Mesothelial cell of epicardium (in vitro differentiated cells): ENCODE data around the gene LRPPRC. TPM values are rescaled to one million over a fixed set of nuclear protein-coding genes. Genes with fewer than 3 reads are reported as not detected.

Source experiments
- DNase-seq, 2 experiments: peaks; one replicate each; pipeline ENCODE4 v3.0.0; 2021; ENCODE audit warnings: low spot score in 2 of 2; ENCODE audit not compliant: unreplicated experiment in 2 of 2
- H3K27ac Mint-ChIP-seq: 2 replicates; pipeline ENCODE4 v1.8.0; 2021; ENCODE audit warnings: mixed read lengths
- H3K27me3 Mint-ChIP-seq: 2 replicates; pipeline ENCODE4 v1.8.0; 2021; ENCODE audit warnings: low read depth, mixed read lengths
- H3K36me3 Mint-ChIP-seq: 2 replicates; pipeline ENCODE4 v1.8.0; 2021; ENCODE audit warnings: mixed read lengths
- H3K4me1 Mint-ChIP-seq: 2 replicates; pipeline ENCODE4 v1.8.0; 2021; ENCODE audit warnings: mixed read lengths
- H3K4me3 Mint-ChIP-seq: 2 replicates; pipeline ENCODE4 v1.8.0; 2021; ENCODE audit warnings: mild to moderate bottlenecking, moderate library complexity, mixed read lengths
- H3K9me3 Mint-ChIP-seq: 2 replicates; pipeline ENCODE4 v1.8.0; 2021; ENCODE audit warnings: mixed read lengths
- total RNA-seq: library from RNA; stranded (reverse); gene quantifications from 3 replicates; pipeline ENCODE4 v1.2.1, GENCODE V29; 2021
- TF ChIP-seq, protein P1 (sequence below): fragments of 200-600 bp; sonication (generic); IDR thresholded peaks from one replicate; pipeline ENCODE4 v1.5.0; 2021; ENCODE audit warnings: antibody characterized with exemption; ENCODE audit not compliant: unreplicated experiment

Gene LRPPRC
- total RNA-seq, 1 donor from 2014 or later = 99.9 TPM

GRCh38 chr2:43845181-43845580 is 150.6 kb downstream of the LRPPRC start:
- Mint-ChIP-seq H3K27ac (no peak overlapping the region), H3K4me1 (no peaks in the 10 kb centered on the region), H3K27me3 (peaks cover 8% of the 10 kb centered on the region), H3K9me3 (no peaks in the 10 kb centered on the region), H3K4me3 (no peak overlapping the region), H3K36me3 (no peaks in the 10 kb centered on the region)
- TF ChIP-seq, protein P1, sequence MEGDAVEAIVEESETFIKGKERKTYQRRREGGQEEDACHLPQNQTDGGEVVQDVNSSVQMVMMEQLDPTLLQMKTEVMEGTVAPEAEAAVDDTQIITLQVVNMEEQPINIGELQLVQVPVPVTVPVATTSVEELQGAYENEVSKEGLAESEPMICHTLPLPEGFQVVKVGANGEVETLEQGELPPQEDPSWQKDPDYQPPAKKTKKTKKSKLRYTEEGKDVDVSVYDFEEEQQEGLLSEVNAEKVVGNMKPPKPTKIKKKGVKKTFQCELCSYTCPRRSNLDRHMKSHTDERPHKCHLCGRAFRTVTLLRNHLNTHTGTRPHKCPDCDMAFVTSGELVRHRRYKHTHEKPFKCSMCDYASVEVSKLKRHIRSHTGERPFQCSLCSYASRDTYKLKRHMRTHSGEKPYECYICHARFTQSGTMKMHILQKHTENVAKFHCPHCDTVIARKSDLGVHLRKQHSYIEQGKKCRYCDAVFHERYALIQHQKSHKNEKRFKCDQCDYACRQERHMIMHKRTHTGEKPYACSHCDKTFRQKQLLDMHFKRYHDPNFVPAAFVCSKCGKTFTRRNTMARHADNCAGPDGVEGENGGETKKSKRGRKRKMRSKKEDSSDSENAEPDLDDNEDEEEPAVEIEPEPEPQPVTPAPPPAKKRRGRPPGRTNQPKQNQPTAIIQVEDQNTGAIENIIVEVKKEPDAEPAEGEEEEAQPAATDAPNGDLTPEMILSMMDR = no peak
- DNase-seq = no peak

DNA sequence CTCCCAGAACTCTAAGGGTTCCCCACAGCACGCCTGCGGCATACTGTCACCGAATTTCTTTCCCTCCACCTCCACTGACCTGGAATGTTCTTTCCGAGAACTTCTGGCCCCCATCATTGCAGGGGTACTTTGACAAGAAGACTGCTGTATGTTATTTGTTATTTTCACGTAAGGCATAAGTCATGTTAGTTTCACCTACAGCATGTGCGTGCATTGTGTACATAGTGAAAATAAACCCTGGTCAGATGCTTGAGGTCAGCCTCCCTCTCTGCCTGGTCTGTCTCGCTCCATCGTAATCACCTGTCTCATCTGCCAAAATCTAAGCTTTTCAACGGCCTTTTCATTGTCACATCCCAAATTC is 152.9 kb downstream of the LRPPRC start:
- Mint-ChIP-seq H3K4me1 (no peaks in the 10 kb centered on the region), H3K36me3 (no peaks in the 10 kb centered on the region), H3K27ac (no peak overlapping the region), H3K9me3 (no peaks in the 10 kb centered on the region), H3K27me3 (peaks cover 8% of the 10 kb centered on the region), H3K4me3 (no peak overlapping the region)
- TF ChIP-seq, protein P1 = no peak
- no peak for DNase-seq

- no peak for DNase-seq
- peaks cover 8% of the 10 kb centered on the region for H3K27me3 Mint-ChIP-seq
- TF ChIP-seq, protein P1 = no peak
- H3K27ac Mint-ChIP-seq = no peak overlapping the region
- H3K36me3 Mint-ChIP-seq = no peaks in the 10 kb centered on the region
- no peaks in the 10 kb centered on the region for H3K9me3 Mint-ChIP-seq
- no peak overlapping the region for H3K4me3 Mint-ChIP-seq
- no peaks in the 10 kb centered on the region for H3K4me1 Mint-ChIP-seq
These were observed 153.6 kb downstream of the LRPPRC start for GRCh38 chr2:43841949-43842865.

GRCh38 chr2:43840965-43841364 is 154.8 kb downstream of the LRPPRC start:
- no peak overlapping the region for H3K27ac Mint-ChIP-seq
- peaks cover 2% of the 10 kb centered on the region for H3K27me3 Mint-ChIP-seq
- H3K4me1 Mint-ChIP-seq = no peaks in the 10 kb centered on the region
- H3K4me3 Mint-ChIP-seq = no peak overlapping the region
- TF ChIP-seq, protein P1 = no peak
- no peaks in the 10 kb centered on the region for H3K9me3 Mint-ChIP-seq
- H3K36me3 Mint-ChIP-seq = no peaks in the 10 kb centered on the region
- DNase-seq = no peak

GRCh38 chr2:43839776-43840564 is 155.8 kb downstream of the LRPPRC start:
- Mint-ChIP-seq H3K4me1 (no peaks in the 10 kb centered on the region), H3K27me3 (peaks cover 2% of the 10 kb centered on the region), H3K27ac (no peak overlapping the region), H3K4me3 (no peak overlapping the region), H3K36me3 (no peaks in the 10 kb centered on the region), H3K9me3 (no peaks in the 10 kb centered on the region)
- TF ChIP-seq, protein P1 = no peak
- no peak for DNase-seq
